NB4 (cell line): ENCODE measurements around the gene RSL1D1.
"Not testable (repeated sequence)": the region's sequence is repeated elsewhere in the genome, so short reads cannot be mapped to it uniquely, and the experiment has no call there.

Experiments used
- DNase-seq: peaks from one replicate; pipeline ENCODE4 v3.0.0; 2010; ENCODE audit warnings: low read depth
- H3K4me3 ChIP-seq: one replicate; pipeline ENCODE4 v1.5.1; 2011; ENCODE audit warnings: mild to moderate bottlenecking, low read depth, low read length, moderate library complexity
- CTCF ChIP-seq: IDR thresholded peaks from one replicate; pipeline ENCODE4 v1.5.1; 2012; ENCODE audit warnings: low read depth, low read length
- MAX ChIP-seq: IDR thresholded peaks from 2 replicates; pipeline ENCODE4 v1.6.1; 2011; ENCODE audit warnings: low read depth, low read length
- MYC ChIP-seq: IDR thresholded peaks from 2 replicates; pipeline ENCODE4 v1.6.1; 2011; ENCODE audit warnings: low read depth, low read length
- POLR2A ChIP-seq: IDR thresholded peaks from 2 replicates; pipeline ENCODE4 v1.6.1; 2011; ENCODE audit warnings: mild to moderate bottlenecking; ENCODE audit not compliant: insufficient read length; ENCODE audit errors: extremely low read depth

RSL1D1 gene

GRCh38 chr16:11816123-11816522 is 35.2 kb downstream of the RSL1D1 start:
- DNase-seq: no peak
- TF ChIP-seq CTCF (no peak), POLR2A (no peak), MYC (no peak), MAX (no peak)
- no peak overlapping the region for H3K4me3 ChIP-seq

DNA sequence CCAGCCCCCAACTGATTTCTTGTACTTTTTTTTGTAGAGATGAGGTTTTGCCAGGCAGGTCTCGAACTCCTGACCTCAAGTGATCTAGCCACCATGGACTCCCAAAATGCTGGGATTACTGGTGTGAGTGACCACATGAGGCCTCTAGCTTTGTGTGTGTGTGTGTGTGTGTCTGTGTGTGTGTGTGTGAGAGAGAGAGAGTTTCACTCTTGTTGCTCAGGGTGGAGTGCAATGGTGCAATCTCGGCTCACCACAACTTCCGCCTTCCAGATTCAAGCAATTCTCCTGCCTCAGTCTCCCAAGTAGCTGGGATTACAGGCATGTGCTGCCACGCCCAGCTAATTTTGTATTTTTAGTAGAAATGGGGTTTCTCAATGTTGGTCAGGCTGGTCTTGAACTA is 36.5 kb downstream of the RSL1D1 start:
- H3K4me3 ChIP-seq: not testable (repeated sequence)
- DNase-seq: peak; percentile 62

DNA sequence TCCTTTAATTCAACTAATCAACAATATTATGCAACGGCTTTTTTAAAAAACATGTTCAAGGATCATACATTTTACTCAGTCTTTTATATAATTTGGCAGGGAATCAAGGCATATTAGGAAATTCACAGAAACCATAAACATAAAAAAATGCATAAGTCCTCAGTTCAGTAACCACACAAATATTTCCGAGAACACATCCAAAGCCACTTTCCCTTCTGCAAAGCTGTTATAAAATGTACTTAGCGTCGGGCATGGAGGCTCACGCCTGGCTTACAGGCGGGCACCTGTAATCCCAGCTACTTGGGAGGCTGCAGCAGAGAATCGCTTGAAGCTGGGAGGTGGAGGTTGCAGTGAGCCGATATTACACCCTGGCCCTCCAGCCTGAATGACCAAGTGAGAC is 44.6 kb downstream of the RSL1D1 start:
- DNase-seq: no peak
- no peak overlapping the region for H3K4me3 ChIP-seq
- no peak for TF ChIP-seq MAX
- no peak for TF ChIP-seq POLR2A
- TF ChIP-seq MYC: no peak
- no peak for TF ChIP-seq CTCF

DNA sequence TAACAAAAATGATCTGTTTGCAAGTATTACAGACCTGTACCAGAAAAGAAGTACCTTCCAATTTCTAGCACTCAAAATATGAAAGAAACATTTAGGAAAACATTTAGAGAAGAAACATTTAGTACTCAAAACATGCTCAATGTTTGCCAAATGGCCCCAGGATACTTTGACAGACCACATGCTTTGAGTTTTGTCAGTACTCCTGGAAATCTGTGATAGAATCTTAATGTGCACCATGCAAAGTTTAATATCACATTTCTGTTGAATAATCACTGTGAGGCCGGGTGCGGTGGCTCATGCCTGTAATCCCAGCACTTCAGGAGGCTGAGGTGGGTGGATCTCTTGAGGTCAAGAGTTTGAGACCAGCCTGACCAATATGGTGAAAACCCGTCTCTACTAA is 45.8 kb downstream of the RSL1D1 start:
- TF ChIP-seq MYC (no peak), MAX (no peak), CTCF (no peak), POLR2A (no peak)
- no peak overlapping the region for H3K4me3 ChIP-seq
- no peak for DNase-seq

DNA sequence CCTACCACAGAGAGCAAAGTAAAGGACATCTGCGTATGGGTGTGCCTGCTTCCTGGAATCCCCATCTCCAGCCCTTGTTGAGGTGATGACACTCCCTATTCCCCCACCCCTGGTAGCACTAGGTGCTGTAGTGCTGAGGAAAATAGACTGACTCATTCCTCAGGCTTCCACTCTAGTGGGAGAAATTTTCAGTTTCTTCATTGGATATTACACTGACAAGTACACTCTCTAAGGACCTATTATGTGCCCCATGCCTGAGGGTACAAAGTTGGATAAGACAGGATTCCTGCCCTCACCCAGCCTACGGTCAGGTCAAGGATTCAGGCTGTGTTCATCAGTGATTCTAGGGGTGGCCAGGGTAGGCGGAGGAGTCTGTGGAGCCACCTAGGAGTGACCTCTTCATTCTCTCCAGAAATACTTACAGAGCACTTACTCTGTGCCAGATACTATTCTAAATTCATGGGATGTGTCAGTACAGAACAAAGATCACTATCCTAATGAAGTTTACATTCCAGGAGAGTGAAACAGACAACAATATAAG is 49.8 kb downstream of the RSL1D1 start:
- TF ChIP-seq MAX (no peak), MYC (no peak), CTCF (no peak), POLR2A (no peak)
- H3K4me3 ChIP-seq: no peak overlapping the region
- DNase-seq: no peak

DNA sequence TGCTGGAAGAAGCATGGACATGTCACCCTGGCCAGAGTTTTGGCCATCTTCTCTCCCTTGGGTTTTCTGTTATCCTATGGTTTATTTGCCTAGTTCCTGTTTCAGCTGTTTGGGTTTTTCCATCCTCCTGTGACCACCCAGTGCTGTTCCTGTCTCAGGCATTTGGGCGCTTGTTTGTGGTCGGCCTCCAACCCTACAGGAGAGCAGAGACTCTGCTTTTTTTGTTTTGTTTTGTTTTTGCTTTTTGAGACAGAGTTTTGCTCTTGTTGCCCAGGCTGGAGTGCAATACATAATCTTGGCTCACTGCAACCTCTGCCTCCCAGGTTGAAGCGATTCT is 51.0 kb downstream of the RSL1D1 start:
- DNase-seq: peak; percentile 69
- peak overlapping the region; percentile 22 for H3K4me3 ChIP-seq
- TF ChIP-seq MYC (no peak), CTCF (no peak), POLR2A (no peak), MAX (no peak)
